PC-9 (cell line): ENCODE measurements around the gene TEN1.

Experiments used
- CTCF ChIP-seq: fragments of 200-600 bp; sonication (generic); conservative IDR thresholded peaks from 2 replicates; pipeline ENCODE4 v1.6.1; 2017; ENCODE audit warnings: mixed run types, antibody characterized with exemption, mild to moderate bottlenecking, moderate library complexity
- EZH2 ChIP-seq: fragments of 200-600 bp; sonication (generic); IDR thresholded peaks from 2 replicates; pipeline ENCODE4 v1.8.0; 2017; ENCODE audit warnings: antibody characterized with exemption, low read depth

DNA sequence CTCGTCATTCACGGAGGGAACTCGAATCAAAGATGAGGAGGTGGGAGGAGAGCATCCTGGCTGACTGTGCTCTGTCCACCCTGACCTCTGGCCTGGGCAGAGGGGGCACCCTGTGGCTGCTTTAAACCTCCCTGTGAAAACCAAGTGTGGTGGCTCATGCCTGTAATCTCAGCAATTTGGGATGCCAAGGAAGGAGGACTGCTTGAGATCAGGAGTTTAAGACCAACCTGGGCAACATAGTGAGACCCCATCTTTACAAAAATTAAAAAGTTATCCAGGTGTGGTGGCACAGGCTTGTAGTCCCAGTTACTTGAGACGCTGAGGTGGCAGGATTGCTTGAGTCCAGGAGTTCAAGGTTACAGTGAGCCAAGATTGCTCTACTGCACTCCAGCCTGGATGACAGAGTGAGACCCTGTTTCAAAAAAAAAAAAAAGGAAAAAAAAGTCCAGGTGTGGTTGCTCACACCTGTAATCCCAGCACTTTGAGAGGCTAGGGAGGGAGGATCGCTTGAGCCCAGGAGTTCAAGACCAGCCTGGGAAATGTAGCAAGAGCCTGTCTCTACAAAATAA lies 15.8 kb downstream of the TEN1 start:
- TF ChIP-seq CTCF (no peak), EZH2 (no peak)
